HG03457 (cell line): ENCODE results near the gene ANKRD9.
"Not testable (repeated sequence)": the region's sequence is repeated elsewhere in the genome, so short reads cannot be mapped to it uniquely, and the experiment has no call there.

Experiments used
- ATAC-seq: cut with Tn5 transposase; IDR thresholded peaks from one replicate; pipeline ENCODE4 v1.9.1; 2021; ENCODE audit warnings: moderate number of reproducible peaks; ENCODE audit not compliant: unreplicated experiment

ANKRD9 gene

DNA sequence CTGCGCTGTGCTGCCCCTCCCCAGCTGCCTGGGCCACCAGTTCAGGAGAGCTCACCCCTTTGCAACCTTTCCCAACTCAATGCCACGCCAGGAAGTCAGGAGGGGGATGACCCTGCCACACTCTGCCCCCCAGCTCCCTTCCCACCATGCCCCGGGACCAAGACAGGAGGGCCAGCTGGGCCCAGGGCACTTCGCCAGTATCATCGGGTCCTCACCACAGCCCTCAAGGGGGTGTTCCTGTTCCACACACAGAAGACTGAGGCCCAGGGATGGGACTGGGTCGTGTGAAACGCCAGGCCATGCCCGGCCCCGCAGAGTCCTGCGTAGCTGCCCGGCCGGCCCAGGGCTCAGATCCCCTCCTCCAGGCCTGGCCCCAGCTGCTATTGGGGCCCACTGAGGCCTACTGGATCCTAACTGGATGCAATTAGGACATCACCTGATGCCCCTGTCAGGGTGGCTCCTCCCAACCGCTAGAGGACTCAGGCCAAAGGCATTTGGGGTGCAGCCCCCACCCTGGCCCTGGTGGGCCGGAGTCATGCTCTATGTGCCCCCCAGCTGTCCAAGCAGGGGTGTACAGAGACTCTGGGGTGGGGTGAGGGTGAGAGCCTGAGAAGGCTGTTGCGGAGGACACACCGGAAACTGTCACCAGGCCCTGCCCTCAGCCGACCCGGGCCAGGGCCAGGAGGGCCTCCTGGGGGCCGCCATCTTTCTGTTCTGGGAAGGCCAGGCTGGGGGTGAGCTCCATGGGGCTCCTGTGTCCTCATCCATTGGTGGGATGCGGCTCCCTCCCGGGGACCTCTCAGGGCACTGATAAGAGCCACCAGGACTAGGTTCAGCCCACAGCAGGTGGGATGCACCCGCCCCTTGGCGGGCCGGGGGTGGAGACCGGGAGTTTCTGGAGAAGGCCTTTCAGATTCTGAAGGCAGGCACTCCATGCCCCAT, 29.3 kb upstream of the ANKRD9 start:
- ATAC-seq = no peak

GRCh38 chr14:102537981-102538601, 28.5 kb upstream of the ANKRD9 start:
- ATAC-seq = no peak

DNA sequence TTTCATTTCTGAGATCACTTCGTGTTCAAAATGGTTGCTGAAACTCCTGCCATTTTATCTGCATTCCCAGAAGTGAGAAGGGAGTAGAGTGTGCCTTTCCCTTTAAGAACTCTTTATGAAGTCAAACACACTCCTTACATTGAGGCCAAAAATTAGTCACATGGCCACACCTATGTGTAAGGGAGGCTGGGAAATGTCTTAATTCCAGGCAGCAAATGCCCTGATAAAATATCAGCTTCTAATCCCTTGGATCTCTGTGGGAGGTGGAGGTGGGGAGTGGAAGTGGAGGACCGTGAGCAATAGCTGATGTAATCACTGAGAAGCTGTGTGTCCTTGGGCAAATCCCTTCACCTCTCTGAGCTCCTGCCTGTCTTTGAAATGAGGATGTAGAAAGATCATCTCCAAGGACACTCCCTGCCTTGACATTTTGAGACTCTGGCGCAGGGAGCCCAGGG, 22.7 kb upstream of the ANKRD9 start:
- ATAC-seq = no peak

- no peak for ATAC-seq
Observed at GRCh38 chr14:102530828-102531478, 21.4 kb upstream of the ANKRD9 start.

DNA sequence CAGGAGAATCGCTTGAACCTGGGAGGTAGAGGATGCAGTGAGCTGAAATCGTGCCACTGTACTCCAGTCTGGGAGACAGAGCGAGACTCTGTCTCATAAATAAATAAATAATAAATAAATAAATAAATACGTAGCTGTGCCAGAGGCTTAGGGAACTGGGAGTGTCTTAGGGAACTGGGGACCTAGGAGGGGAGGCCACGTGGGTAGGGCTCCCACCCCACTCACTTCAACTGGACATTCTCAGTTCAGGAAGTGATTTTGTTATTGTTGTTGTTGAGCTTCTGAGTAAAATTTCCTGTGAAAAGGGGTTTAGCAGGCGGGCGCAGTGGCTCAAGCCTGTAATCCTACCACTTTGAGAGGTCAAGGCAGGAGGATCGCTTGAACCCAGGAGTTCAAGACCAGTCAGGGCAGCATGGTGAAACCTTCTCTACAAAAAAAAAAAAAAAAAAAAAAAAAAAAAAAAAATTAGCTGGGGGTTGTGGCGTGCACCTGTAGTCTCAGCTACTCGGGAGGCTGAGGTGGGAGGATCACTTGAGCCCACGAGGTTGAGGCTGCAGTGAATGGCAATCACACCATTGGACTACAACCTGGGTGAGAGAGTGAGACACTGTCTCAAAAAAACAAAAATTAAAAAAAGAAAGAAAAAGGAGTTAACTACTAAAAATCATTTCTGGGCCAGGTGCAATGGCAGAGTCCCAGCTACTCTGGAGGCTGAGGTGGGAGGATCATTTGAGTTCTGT, 19.0 kb upstream of the ANKRD9 start:
- no peak for ATAC-seq

GRCh38 chr14:102525929-102526497, 16.4 kb upstream of the ANKRD9 start:
- ATAC-seq = no peak

GRCh38 chr14:102525219-102525928, 15.8 kb upstream of the ANKRD9 start:
- ATAC-seq = peak; percentile 7

GRCh38 chr14:102524451-102525218, 15.1 kb upstream of the ANKRD9 start:
- peak; percentile 97 for ATAC-seq

DNA sequence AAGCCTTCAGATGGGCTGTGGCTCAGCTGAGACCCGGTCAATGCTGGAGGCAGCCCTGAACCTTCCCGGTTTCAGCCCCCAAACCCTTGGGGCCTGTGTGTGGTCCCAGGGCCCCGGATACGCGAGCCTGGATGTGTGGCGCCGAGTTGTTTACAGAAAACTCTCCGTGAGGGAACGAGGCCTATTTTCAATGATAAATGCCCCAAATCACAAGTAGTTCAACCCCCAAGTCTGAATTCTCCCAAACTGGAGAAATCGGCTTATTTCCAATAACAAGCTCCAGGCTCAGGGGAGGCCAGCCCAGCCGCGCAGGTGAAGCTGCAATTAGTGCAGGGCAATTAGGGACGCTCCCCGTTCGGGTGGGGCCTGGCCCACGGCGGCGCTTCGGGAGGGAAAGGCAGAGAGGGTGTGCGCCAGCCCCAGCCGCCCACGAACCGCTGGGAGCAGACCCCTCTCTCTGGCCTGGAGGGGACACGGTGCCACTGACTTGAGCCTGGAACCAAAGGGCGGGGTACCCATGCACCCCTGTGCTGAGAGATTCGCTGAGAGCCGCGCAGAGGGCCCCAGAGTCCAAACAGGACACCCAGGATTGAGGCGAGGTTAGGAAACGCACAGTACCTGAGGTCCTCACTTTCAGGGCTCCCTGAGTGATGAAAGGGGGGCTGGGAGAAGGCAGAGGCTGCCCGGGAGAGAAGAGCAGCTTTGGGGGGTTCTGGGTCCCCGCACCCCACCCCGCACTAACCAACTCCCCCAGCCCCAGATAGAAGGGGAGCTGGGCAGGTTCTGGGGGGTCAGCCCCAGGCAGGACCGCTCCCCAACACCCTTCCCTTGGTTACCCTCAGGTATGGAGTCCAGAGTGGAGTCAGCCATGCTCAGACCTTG, 14.2 kb upstream of the ANKRD9 start:
- peak; percentile 8 for ATAC-seq

- ATAC-seq = no peak
Observed at GRCh38 chr14:102523200-102523568, 13.6 kb upstream of the ANKRD9 start.

DNA sequence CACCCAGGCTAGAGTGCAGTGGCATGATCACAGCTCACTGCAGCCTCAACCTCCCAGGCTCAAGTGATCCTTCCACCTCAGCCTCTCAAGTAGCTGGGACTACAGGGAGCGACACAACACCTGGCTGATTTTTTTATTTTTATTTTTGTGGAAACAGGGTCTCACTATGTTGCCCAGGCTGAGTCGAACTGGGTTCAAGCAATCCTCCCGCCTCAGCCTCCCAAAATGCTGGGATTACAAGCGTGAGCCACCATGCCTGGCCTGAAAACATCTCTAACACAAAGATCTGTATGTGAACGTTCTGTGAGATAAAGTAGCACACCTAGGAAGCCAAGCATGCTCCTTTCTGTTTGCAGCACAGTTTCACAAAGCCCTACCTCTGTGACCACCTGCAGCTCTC, 10.1 kb upstream of the ANKRD9 start:
- ATAC-seq = not testable (repeated sequence)

GRCh38 chr14:102518063-102518648, 8.6 kb upstream of the ANKRD9 start:
- ATAC-seq = no peak

- no peak for ATAC-seq
Observed at GRCh38 chr14:102517392-102518062, 8.0 kb upstream of the ANKRD9 start.

GRCh38 chr14:102516531-102517391, 7.2 kb upstream of the ANKRD9 start:
- no peak for ATAC-seq

GRCh38 chr14:102514987-102515733, 5.6 kb upstream of the ANKRD9 start:
- ATAC-seq = no peak
